PC-3 (cell line): ENCODE results near the gene RDX.

Experiments used
- CTCF ChIP-seq: fragments of 300-600 bp; sonication (generic); conservative IDR thresholded peaks from 2 replicates; pipeline ENCODE4 v1.5.1; 2017; ENCODE audit warnings: antibody characterized with exemption, low read depth, mild to moderate bottlenecking, low read length
- EZH2phosphoT487 ChIP-seq: fragments of 300-600 bp; sonication (generic); IDR thresholded peaks from 2 replicates; pipeline ENCODE4 v1.6.1; 2018; ENCODE audit warnings: mild to moderate bottlenecking, antibody characterized with exemption, low read length, borderline replicate concordance

- TF ChIP-seq CTCF (no peak), EZH2phosphoT487 (no peak)
These were observed 136.0 kb downstream of the RDX start for GRCh38 chr11:110160437-110160836.
